ENCODE data around the gene CHPF2.

The CHPF2 gene

DNA sequence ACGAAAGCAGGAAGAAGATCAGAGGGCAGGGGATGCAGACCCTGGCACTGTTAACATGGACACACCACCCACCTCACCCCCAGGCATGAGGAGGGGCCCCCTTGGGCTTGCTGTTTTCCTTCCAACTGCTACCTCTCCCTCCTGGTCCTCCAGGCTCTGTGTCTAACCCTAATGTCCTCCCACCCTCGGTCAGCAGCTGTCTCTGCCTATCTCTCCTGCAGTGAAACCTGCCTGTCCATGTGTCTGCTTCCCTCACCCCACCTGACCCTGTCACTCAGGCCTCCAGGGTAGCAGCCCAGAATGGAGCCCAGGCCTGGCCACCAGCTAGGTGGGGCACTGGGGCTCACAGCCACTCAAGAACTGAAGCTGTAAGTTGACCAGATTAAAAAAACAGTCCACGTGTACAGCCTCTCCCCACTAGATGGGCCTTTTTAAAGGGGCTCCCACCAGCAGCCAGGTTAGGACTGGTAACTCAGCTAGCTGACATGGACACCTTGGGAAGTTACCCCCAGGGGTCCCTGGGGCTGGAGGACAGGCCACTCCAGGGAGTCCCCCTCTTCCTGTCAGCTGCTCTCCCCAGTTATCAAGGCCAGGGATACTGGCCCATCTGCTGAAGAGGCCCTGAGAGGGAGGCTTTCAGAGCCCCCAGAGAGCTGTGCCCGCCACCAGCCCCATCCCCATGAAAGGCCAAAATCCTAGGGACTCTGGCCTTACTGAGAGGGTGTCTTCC, 14.7 kb downstream of the CHPF2 start:
- DNase-seq (ENCODE audit: low read depth), result no peak

DNA sequence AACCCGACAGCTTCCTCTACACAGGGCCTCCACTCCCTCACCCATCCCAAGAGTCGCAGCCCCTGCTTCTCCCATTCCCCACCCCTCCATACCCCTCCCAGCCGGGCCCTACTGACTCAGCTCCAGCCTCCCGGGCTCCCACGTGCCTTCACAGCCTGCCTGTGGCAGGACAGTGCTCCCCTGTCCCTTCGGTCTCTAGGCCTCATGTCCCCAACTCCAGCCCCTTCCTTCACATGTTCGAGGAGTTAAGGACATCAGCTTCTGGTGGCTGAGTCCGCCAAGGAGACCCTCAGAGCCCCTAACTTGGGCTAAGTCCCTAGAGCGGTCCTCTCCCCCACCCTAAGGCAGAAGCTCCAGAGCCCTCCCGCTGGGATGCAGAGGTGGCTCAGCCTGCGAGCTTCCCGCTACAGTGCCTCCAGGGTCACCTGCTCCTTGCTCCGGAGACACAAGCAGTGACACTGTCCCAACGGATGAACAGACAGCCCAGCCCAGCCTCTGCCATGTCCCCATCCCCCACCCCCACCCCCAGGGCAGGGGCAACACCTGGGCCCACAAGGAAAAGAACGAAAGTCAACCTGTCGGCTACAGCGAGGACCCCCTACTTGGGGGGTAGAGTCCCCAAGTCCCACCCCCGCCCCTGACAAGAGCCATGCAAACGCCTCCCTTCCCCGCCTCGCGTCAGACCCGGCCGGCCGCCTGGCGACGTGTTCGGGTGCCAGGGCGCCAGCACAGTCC, 15.5 kb downstream of the CHPF2 start:
- DNase-seq (ENCODE audit: low read depth), result no peak

DNA sequence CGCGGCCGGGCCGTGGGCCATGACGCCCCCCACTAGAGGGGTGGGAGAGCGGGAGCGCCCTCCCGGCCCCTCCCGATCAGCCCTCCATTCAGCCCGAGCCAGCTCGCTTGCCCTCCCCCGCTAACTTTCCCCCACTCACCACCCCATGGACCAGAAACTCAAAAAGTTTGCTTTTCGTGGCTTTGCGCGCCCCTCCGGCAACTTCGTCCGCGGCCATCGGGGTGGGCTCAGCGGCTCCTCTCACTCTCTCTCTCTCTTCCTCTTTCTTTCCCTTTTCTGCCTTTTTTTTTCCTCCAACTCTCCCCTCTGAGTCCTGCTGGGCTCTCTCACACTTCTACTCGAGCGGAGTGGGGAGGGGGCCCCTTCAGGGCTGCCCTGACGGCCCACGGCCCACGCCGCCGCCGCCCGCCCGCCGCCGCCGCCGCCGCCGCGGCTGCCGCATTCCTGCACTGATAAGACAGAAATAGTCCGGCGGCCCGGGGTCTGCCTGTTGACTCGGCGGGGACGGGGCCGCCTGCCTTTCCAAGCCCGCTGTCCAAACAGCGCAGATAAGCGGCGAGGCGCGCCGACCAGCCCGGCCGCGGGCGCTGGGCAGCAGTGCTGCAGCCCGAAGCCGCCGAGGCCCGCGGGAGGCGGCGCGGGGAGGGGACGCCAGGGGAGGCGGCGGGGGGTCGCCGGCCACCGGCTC, 16.2 kb downstream of the CHPF2 start, which contains the start of gene SMARCD3:
Gene SMARCD3, minus strand, starts transcription at position 349 of the 688 bp plus-strand sequence. Its CDS starts 132 bp downstream, at position 217.
- DNase-seq (ENCODE audit: low read depth), result no peak

DNA sequence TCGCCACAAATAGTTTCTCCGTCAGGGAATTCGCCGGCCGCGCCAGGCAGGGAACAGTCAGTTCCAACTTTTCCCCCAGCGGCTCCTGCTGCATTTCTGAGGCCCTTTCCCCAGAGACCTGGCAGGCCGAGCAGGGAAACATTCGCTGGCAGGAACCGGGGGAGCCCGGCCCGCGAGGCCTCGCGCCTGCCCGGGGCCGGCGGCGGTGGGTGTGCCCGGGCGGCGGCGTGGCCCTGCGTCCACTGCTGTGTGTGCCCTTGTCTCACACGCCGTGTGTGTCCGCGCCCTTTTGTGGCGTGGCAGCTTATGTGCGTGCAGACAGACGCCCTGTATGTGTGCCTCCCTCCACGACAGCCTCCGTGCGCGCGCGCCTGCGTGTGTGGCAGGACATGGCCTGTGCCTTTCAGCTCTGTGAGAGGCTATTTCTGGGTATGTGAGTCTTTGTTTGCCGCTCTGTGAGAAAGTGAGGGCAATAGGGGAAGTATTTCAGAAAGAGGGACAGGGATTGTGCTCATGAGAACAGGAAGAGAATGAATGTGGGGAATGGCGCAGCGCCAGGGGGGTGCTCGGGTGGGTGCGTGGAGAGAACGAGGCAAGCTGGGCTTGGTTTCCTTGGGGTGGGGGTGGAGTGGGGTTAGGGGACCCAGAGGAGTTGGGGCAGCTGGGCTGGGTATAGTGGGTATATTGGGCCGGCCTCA, 16.9 kb downstream of the CHPF2 start:
- no peak for DNase-seq (ENCODE audit: low read depth)

DNA sequence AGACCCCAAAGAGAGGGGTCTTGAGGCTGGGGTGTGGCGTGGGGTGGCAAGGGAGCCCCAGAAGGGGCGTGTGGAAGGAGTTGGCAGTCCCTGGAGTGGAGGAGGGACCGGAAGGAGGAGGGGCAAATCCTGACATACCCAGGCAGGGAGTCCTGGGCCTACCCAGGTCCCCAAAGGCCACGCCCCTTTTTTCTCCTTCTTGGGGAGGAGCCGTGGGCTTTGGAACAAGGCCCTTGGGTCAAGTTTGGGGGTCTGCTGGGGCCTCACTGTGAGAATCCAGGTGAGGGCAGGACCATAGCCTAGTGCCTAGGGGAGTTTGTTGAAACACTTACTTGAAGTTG, 17.4 kb downstream of the CHPF2 start:
- no peak for DNase-seq (ENCODE audit: low read depth)

DNA sequence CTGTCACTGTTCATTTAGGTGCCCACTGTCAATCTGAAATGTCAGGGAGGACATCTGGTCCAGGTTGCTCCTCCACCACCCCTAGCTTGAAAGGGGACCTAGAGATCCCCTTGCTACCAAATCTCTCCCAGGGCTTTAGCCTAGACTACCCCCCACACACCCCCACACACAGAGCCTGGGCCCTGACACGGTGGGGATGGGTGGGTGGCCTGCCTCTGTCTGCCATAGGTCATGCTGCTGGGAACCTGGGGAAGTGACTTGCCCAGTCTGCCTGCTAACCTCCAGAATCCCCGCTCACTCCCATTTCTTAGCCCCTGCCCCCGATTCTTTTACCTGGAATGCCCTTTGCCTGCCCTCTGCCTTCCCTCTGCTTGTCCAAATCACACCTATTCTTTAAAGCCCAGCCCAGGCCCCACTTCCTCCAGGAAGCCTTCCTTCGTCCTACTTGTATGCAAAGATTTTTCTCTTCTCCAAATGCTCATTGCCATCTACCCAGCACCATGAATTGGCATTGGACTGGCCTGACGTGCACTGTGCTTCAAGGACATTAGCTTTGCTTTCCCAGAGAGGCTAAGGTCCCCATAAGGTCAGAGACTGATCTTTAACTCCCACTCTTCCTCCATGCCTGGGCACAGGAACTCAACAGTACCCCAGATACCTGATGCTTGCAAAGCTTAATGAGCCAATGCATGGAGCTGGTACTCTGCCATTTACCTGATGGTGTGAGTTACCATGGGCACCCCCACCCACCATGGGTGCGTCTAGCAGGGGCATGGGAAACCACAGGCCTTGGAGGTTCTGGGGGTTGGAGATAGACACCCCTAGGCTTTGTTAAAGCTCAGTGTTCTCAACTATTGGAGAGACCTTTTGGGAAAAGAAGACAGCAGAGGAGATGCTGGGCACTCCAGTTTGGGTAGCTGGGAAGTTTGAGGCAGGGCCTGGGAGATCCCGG, 18.2 kb downstream of the CHPF2 start:
- no peak for DNase-seq (ENCODE audit: low read depth)

DNA sequence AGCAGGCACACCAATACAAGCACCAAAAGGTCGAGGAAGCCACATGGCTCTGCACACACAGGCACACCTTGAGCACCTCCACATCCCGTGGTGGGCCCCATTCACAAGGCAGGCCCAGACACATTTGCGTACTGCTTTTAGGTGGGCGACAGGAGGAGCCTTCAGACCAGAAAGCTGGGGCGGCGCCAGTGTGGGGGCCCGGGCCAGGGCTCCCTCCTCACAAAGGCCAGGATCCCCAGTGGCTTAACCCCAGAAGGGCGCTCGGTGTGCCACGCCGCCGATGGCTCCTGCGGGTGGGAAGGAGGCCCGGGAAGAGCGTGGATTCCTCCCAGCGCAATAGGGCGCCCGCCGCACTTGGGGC, 19.0 kb downstream of the CHPF2 start:
- DNase-seq (ENCODE audit: low read depth), result no peak

DNA sequence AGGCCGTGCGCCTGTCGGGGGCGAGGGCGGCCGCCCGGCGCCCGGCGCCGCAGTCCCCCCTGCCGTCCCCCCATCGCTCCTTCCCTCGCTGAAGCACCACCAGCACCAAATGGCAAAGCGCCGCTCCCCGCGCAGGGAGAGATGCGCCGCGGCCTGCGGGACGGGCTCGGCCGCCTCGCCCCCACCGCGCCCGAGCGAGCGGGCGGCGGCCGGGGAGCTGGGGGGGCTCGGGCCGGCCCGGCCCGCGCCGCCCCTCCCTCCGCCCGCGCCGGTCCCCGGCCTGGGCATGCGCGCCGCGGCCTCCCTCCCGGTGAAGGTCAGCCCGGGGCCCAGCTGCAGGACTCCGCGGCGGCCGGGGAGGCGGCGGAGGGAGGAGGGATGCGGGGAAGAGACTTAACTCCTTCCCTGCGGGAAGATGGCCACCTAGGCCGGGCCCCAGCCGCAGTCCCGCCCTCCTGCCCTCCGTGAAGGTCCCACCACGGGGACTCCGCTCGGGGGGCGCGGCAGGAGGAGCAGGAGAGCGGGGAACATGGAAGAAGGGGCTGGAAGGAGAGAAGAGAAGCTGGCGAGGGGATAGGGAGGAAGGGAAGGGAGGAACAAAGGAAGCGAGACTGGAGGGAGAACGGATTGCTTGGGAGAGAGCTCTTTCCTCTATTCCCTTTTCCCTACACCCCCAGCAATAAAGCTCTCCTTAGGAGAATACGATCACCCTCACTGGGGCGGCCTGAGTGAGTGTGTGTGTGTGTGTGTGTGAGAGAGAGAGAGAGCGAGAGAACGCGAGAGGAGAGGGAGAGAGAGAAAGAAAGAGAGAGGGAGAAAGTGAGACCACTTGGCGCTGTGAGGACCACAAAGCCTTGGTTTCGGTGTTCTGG, 19.6 kb downstream of the CHPF2 start:
- no peak for DNase-seq (ENCODE audit: low read depth)

DNA sequence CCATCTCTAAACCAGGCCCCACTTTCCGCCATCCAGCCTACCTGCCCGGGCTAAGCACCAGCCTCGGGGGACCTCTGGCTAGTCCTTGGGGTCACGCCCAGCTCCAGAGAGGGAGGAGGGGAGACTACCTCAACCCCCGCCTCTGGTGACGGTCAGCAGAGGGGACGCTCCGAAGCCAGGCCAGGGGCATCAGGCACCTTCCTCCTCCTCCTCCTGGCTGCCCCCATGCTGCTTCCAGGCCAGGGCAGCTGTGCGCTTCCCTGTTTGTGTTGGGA, 20.2 kb downstream of the CHPF2 start:
- no peak for DNase-seq (ENCODE audit: low read depth)

DNA sequence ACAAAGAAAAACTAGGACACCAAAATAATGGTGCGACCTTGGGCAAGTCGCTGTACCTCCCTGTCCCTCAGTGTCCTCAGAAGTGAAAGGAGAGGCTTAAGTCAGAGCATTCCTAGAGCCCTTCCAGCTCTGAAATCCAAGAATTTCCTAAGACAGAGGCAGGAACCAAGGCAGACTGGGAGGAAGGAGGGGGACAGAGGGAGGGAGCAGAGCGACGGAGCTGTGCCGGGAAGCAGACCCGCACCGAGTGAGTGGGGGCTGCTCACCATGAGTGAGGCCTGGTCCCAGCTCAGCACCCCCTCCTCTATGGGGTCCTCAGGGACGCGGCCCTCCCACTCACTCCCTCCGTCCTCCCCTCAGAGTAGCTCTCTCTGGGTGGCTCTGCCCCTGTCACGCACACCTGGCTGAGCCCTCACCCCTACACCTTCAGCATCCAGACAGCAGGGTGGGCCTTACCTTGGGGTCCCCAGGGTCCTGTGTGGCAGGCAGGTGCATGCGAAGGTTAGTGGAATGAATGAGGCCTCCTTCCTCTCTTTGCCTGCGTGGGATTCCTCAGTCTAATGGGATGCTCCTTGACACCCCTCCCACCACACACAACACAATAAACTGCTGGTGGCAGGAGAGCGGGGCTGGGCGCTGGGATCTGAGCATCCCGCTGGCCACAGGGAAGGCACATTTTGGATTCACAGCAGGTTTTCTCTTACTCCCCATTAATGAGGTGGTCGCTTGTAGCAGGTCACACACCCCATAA, 20.9 kb downstream of the CHPF2 start:
- no peak for DNase-seq (ENCODE audit: low read depth)

DNA sequence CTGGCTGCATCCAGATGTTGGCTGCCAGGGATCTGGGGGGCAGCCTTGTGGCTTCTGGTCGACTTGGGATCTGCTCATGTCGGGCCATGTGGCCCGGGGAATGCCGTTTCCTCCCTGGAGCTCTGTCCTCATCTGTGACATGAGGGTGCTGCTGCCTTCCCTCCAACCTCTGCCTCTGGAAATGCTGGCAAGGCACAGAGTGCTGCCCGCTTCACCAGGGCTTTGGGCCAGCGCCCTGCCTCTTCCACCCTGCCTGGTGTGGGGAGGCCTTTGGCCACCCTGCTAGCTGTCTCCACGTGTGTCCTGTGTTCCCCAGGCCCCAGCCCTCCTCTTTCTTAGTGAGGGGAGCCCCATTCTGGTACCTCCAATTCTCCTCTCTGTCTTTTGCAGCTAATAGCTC, 22.0 kb downstream of the CHPF2 start:
- no peak for DNase-seq (ENCODE audit: low read depth)

DNA sequence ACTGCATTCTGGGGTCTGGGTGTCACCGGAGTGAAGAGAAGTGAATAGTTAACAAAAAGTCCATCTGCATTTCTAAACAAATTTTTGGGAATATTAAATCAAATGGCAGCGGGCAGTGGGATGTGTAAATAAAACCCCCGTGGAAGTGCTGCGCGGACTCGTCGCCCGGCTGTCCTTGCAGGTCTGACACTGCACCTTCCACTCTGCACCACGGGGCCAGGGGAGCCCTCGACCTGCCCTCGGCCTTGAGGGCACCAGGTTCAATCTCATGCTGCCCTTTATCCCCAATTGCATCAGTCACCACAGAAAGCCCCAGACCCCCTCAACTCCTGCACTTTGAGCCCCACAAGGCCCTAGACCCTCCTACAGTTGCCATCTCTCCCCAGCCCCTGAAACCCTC, 22.6 kb downstream of the CHPF2 start:
- no peak for DNase-seq (ENCODE audit: low read depth)

DNA sequence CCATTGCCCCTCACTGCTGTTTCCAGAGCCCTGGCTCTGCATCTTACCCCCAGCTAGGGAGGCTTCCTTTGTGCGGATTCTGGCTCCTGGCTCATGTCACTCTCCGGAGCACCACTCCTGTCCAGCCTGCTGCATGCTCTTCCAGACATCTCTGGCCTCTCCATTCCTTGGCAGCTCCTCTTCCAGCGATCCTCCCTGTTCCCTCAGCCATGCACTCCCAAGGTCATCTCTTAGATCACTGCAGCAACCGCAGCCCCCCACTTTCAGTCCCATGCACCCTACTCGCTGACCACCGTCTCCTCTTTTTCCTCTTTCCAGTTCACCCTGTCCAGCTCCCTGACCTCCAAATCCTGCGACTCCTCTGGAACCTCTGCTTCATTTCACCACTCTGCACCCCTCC, 23.1 kb downstream of the CHPF2 start:
- DNase-seq (ENCODE audit: low read depth), result no peak

DNA sequence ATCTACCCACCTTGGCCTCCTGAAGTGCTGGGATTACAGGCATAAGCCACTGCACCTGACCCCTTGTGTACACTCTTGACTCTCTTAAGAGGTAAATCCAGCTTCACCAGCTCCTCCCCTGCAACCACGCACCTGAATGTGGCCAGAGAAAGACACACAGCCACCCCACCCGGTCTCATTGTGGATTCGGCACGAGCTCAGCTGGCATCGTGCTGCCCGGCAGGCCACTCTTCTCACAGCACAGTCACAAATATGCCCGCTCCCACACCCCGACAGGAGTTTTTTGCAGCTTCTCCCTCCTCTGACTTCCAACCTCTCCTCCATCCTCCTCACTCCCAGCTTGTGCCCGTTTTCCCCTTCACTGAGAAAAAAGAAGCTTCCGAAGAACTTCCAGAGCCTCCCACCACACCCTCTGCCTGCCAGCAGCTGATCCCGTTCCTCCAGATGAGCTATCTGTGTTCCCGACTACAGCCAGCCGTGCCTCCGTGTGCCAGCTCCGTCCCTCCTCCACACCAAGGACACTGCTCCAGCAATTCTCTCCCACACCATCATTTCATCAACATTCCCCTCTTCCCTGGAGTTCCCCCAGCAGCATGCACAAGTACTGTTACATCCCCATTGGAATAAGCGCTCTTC, 24.2 kb downstream of the CHPF2 start:
- DNase-seq (ENCODE audit: low read depth), result no peak

DNA sequence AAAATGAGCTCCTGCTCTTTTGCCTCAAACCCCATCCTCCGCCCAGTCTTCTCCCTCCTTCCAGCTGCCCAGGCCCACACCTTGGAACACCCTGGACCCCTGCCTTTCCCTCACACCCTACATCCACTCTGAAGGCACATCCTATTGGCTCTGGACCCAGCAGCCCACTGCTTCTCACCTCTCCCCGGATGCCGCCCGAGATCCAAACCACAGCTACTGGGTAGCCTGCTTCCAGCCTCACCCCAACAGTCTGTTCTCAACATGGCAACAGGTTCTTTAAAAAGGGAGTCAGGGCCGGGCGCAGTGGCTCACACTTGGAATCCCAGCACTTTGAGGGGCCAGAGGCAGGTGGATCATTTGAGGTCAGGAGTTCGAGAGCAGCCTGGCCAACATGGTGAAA, 25.7 kb downstream of the CHPF2 start:
- no peak for DNase-seq (ENCODE audit: low read depth)

DNA sequence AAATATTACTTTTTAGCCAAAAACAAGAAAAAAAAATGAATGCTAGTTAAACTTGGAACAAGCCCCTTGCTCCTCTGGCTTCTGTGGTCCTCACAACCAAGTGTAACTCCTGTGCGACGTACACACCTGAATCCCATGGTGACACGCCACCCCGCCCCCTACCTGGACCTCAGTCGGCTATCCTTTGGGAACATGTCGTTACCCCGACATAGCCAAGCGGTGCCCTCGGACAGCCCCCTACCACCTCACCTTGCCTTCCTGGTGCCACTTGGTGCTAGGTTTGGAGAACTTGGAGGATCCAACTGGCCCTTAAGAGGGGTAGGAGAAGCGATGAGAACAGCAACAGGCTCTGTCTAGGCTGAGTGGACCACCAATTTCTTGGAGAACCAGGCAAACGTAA, 28.2 kb downstream of the CHPF2 start:
- no peak for DNase-seq (ENCODE audit: low read depth)

DNA sequence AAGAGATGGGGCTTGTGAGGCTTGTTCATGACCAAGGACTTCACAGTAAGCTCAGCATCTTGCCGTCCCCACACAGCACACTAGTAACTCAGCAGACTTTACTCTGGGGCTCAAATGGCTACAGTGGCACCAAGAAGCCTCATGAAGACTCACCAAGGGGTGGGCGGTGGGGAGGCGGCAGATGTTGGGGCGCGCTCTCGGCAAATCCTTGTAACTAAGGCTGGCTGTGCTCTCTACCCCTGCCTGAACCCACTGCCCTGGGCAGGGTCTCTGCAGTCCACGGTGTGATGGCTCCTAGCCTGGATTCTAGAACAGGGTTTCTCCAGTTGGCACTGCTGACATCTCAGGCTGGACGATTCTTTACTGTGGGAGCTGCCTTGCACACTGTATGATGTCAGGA, 28.6 kb downstream of the CHPF2 start:
- DNase-seq (ENCODE audit: low read depth), result no peak

DNA sequence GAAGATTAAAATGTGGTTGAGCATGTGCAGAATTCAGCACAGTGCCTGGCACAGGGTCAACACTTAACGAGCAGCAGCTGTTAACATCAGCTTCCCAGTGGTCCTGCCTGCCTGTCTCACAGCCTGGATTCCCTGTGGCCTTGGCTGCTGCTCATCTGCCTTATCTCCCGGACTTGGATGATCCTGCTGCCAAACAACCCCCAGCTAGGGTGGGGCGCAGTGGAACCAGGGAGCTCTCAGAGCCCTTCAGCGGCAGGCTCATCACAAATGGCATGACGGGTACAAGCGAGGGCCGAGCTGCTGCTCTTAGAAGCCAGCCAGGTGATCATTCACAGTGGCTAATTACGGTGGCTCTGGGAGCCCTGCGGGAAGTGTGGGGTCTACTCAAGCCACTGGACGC, 29.2 kb downstream of the CHPF2 start:
- no peak for DNase-seq (ENCODE audit: low read depth)

DNA sequence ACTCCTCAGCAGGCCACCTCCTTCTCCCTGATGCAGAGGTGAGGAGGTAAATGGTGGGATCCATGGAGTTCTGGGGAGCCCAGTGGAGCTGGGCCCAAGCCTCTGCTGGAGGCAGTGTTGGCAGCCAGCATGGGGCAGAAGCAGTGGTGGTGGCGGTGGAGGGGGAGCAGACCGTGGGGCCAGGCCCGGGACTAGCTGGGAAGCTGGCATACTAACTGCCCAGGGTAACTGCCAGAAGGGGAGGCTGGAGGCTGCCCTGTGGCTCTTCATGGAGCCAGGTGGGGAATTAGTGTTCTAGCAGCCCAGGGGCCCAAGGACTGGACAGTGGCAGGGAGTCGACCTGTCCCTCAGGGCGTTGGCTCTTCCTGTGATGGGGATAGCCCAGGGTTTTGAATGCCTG, 32.3 kb downstream of the CHPF2 start:
- no peak for DNase-seq (ENCODE audit: low read depth)
